Stimulated activated CD8-positive, alpha-beta memory T cell treated with anti-CD3 and anti-CD28 coated beads, Interleukin-4, amount 100 ng/mL, for 48 hours (primary cell): Measurements from ENCODE around the gene DOK6.

ENCODE experiments used
- DNase-seq: peaks from one replicate; pipeline ENCODE4 v3.0.0-alpha.2; 2020

The DOK6 gene

GRCh38 chr18:69444221-69444620, 43.5 kb downstream of the DOK6 start:
- no peak for DNase-seq

- no peak for DNase-seq
Observed at GRCh38 chr18:69447886-69448285, 47.2 kb downstream of the DOK6 start.

- DNase-seq, result no peak
Observed at GRCh38 chr18:69455125-69455524, 54.4 kb downstream of the DOK6 start.

GRCh38 chr18:69469444-69469919, 68.8 kb downstream of the DOK6 start:
- DNase-seq, result peak; percentile 65

GRCh38 chr18:69480460-69480859, 79.8 kb downstream of the DOK6 start:
- DNase-seq, result no peak

GRCh38 chr18:69483574-69483973, 82.9 kb downstream of the DOK6 start:
- no peak for DNase-seq

GRCh38 chr18:69484699-69485396, 84.2 kb downstream of the DOK6 start:
- no peak for DNase-seq

- DNase-seq, result no peak
Observed at GRCh38 chr18:69487488-69488394, 87.1 kb downstream of the DOK6 start.

- DNase-seq, result no peak
Observed at GRCh38 chr18:69490072-69490471, 89.4 kb downstream of the DOK6 start.

- DNase-seq, result no peak
Observed at GRCh38 chr18:69490813-69491212, 90.1 kb downstream of the DOK6 start.

GRCh38 chr18:69491576-69491975, 90.9 kb downstream of the DOK6 start:
- DNase-seq, result no peak

- DNase-seq, result no peak
Observed at GRCh38 chr18:69492861-69493260, 92.2 kb downstream of the DOK6 start.

- DNase-seq, result no peak
Observed at GRCh38 chr18:69494841-69495240, 94.2 kb downstream of the DOK6 start.

GRCh38 chr18:69495338-69495737, 94.7 kb downstream of the DOK6 start:
- no peak for DNase-seq

- DNase-seq, result no peak
Observed at GRCh38 chr18:69495841-69496533, 95.3 kb downstream of the DOK6 start.

- DNase-seq, result no peak
Observed at GRCh38 chr18:69518989-69519388, 118.3 kb downstream of the DOK6 start.

- DNase-seq, result no peak
Observed at GRCh38 chr18:69523582-69523981, 122.9 kb downstream of the DOK6 start.

GRCh38 chr18:69528435-69528834, 127.7 kb downstream of the DOK6 start:
- no peak for DNase-seq

GRCh38 chr18:69529151-69529550, 128.5 kb downstream of the DOK6 start:
- DNase-seq, result no peak

- DNase-seq, result no peak
Observed at GRCh38 chr18:69531973-69532372, 131.3 kb downstream of the DOK6 start.

GRCh38 chr18:69537183-69537582, 136.5 kb downstream of the DOK6 start:
- no peak for DNase-seq

- no peak for DNase-seq
Observed at GRCh38 chr18:69538849-69539248, 138.2 kb downstream of the DOK6 start.

- DNase-seq, result no peak
Observed at GRCh38 chr18:69539404-69539803, 138.7 kb downstream of the DOK6 start.
